GM18868 (cell line): ENCODE results near the gene TMEM150C.

Experiments
- ATAC-seq: cut with Tn5 transposase; IDR thresholded peaks from one replicate; pipeline ENCODE4 v1.9.1; 2021; ENCODE audit warnings: mild to moderate bottlenecking, moderate library complexity; ENCODE audit not compliant: unreplicated experiment

TMEM150C gene

GRCh38 chr4:82561786-82562563, at the start of gene TMEM150C:
Gene TMEM150C (minus strand): TSS chr4:82561988. CDS start chr4:82504657, 57,331 bp downstream.
- ATAC-seq: no peak

GRCh38 chr4:82611527-82611926, 49.7 kb upstream of the TMEM150C start:
- ATAC-seq: no peak

GRCh38 chr4:82610041-82610440, 48.3 kb upstream of the TMEM150C start:
- no peak for ATAC-seq

- no peak for ATAC-seq
These were observed 44.8 kb upstream of the TMEM150C start for GRCh38 chr4:82606622-82607021.

GRCh38 chr4:82604522-82604921, 42.7 kb upstream of the TMEM150C start:
- no peak for ATAC-seq

GRCh38 chr4:82601242-82602015, 39.6 kb upstream of the TMEM150C start:
- no peak for ATAC-seq

GRCh38 chr4:82599336-82599735, 37.5 kb upstream of the TMEM150C start:
- no peak for ATAC-seq

- no peak for ATAC-seq
These were observed 32.7 kb upstream of the TMEM150C start for GRCh38 chr4:82594456-82594855.

GRCh38 chr4:82593411-82593810, 31.6 kb upstream of the TMEM150C start:
- no peak for ATAC-seq

GRCh38 chr4:82592639-82593038, 30.9 kb upstream of the TMEM150C start:
- no peak for ATAC-seq

- no peak for ATAC-seq
These were observed 29.8 kb upstream of the TMEM150C start for GRCh38 chr4:82591592-82591991.

- ATAC-seq: no peak
These were observed 28.0 kb upstream of the TMEM150C start for GRCh38 chr4:82589756-82590155.

- no peak for ATAC-seq
These were observed 27.0 kb upstream of the TMEM150C start for GRCh38 chr4:82588771-82589270.

GRCh38 chr4:82587826-82588540, 26.2 kb upstream of the TMEM150C start:
- no peak for ATAC-seq

- ATAC-seq: no peak
These were observed 24.1 kb upstream of the TMEM150C start for GRCh38 chr4:82585690-82586435.

- ATAC-seq: no peak
These were observed 23.1 kb upstream of the TMEM150C start for GRCh38 chr4:82584931-82585330.

- ATAC-seq: no peak
These were observed 22.3 kb upstream of the TMEM150C start for GRCh38 chr4:82583897-82584587.

GRCh38 chr4:82579932-82580331, 18.1 kb upstream of the TMEM150C start:
- no peak for ATAC-seq

GRCh38 chr4:82578935-82579334, 17.1 kb upstream of the TMEM150C start:
- ATAC-seq: no peak

GRCh38 chr4:82577451-82577850, 15.7 kb upstream of the TMEM150C start:
- no peak for ATAC-seq
